Uterine smooth muscle cell (primary cell): ENCODE results near the gene MRPL32. TPM values are rescaled to one million over a fixed set of nuclear protein-coding genes. Genes with fewer than 3 reads are reported as not detected.

ENCODE experiments used
- total RNA-seq: library from RNA; depleted of rRNA; stranded (reverse); fragments of >200 nt; gene quantifications from 2 replicates; pipeline ENCODE4 v1.2.3, GENCODE V29; 2014

Gene MRPL32
- total RNA-seq, result 48.9 and 53.5 TPM in 2 replicates

GRCh38 chr7:42931834-42932651, at the start of gene MRPL32, which contains the start of gene PSMA2:
Gene MRPL32, plus strand, starts transcription at chr7:42932376. Its CDS starts 11 bp downstream, at chr7:42932387.
Gene PSMA2, minus strand, starts transcription at chr7:42932174. Its CDS starts 16 bp downstream, at chr7:42932158.

DNA sequence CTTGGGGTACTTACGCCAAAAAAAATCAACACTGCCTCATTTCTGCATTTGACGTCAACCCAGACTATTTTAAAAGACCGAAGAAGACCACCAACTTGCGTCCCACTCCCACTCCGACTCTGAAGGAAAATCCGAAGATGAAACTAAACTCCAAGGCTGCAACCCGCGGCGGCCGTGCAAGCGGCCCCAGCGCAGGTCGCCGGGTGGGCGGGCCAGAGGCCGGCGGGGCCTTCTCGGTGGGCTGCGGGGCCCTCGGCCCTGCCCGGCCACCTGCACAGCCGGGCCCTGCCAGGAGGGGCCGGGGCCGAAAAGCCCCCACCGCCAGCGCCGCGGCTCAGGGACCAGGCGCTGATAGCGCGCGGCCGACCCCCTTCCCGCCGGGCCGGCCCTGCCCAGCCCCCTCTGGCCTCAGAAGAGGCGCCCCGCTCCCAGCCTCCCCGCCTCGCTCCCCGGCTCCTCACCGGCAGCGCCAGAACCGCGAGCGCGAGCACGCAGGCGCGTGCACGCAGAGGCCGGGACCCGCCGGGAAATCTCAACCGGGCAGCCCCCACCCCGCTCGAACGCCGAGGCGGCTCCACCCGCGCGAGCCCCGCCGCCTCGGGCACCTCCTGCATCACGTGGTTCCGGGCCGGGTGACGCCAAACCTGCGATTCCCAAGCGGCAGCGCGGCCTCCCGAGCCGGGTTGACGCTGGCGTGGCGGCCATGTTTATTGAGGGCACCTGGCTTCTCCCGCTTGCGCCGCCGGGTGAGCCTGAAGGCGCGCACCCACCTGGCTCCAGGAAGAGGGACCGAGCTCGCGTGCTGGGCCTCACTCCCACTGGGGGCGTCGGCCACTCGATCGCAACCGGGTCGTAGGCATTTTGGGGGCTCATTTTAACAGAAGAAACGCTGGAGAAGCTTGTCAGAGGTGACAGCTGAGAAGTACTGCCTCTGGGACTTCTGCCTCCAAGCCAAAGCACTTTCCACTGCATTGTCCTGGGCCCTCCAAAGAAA, 20.4 kb upstream of the MRPL32 start, which contains the start of gene C7orf25:
C7orf25 (minus strand) TSS at position 617 of the 994 bp plus-strand sequence. CDS start 1,170 bp downstream, outside the sequence.

Other genes with a start within 250 kb of the MRPL32 start
- gene C7orf25, start 20.3 kb upstream of the MRPL32 start, total RNA-seq, result 8.2 and 8.4 TPM in 2 replicates
- gene PSMA2, start 202 bp upstream of the MRPL32 start, total RNA-seq, result 83.2 and 152 TPM in 2 replicates
- gene HECW1, start 180.3 kb downstream of the MRPL32 start, total RNA-seq, result 0.11 and 0.62 TPM in 2 replicates